Mucosa of stomach (tissue), 1 donor: ENCODE measurements around the gene TMEM135.
"Not testable (repeated sequence)": the region's sequence is repeated elsewhere in the genome, so short reads cannot be mapped to it uniquely, and the experiment has no call there.

Experiments used
- H3K27me3 ChIP-seq: one replicate; pipeline ENCODE4 v1.7.0; 2013; ENCODE audit warnings: mild to moderate bottlenecking, low read length; ENCODE audit not compliant: control insufficient read depth, insufficient read depth
- H3K36me3 ChIP-seq: one replicate; pipeline ENCODE4 v1.7.0; 2013; ENCODE audit warnings: low read length; ENCODE audit not compliant: control insufficient read depth, insufficient read depth
- H3K4me1 ChIP-seq: one replicate; pipeline ENCODE4 v1.7.0; 2013; ENCODE audit warnings: mild to moderate bottlenecking, low read length; ENCODE audit not compliant: control insufficient read depth, insufficient read depth
- H3K4me3 ChIP-seq: one replicate; pipeline ENCODE4 v1.7.0; 2013; ENCODE audit warnings: low read length
- H3K9ac ChIP-seq: one replicate; pipeline ENCODE4 v1.7.0; 2013; ENCODE audit warnings: mild to moderate bottlenecking, low read length, moderate library complexity
- H3K9me3 ChIP-seq: one replicate; pipeline ENCODE4 v1.7.0; 2013; ENCODE audit warnings: mild to moderate bottlenecking, low read length, moderate library complexity; ENCODE audit not compliant: control insufficient read depth
- donor health status: Pancreatic carcinoma.

Gene TMEM135

DNA sequence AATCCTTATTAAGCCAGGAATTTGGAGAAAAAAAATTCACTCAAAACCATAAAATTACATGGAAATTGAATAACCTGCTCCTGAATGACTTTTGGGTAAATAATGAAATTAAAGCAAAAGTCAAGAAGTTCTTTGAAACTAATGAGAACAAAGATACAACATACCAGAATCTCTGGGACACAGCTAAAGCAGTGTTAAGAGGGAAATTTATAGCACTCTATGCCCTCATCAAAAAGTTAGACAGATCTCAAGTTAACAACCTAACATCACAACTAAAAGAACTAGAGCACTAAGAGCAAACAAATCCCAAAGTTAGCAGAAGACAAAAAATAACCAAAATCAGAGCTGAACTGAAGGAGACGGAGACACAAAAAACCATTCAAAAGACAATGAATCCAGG, 11.3 kb upstream of the TMEM135 start:
- H3K27me3 ChIP-seq, H3K36me3 ChIP-seq, H3K9ac ChIP-seq, H3K4me3 ChIP-seq, H3K4me1 ChIP-seq, H3K9me3 ChIP-seq: not testable (repeated sequence)

DNA sequence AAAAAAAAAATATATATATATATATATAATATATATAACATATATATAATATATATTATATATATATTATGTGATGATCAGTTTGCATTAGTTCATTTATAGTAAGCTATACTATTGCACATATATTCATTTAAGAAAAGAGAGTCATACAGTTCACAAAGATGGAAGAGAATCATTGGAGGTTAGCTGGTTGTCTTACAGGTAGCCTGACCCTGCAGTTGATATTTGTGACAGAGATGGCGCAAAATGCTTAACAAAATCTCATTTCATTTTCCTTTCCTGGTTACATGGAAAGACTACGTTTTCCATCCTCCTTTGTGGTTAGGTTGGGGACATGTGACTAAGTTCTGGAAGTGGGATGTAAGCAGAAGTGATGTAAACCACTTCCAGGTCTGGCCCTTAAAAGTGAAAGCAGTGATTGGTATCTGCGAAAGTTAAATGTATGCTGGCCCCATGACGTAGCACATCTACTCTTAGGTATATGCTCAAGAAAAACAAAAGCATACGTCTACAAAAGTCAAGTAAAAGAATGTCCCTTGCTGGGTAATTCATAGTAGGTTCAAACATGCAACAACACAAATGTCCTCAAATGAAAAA, 7.2 kb upstream of the TMEM135 start:
- Histone ChIP-seq H3K9ac (no peak overlapping the region), H3K4me1 (no peaks in the 10 kb centered on the region), H3K4me3 (no peak overlapping the region), H3K9me3 (no peaks in the 10 kb centered on the region), H3K36me3 (no peaks in the 10 kb centered on the region), H3K27me3 (no peaks in the 10 kb centered on the region)

DNA sequence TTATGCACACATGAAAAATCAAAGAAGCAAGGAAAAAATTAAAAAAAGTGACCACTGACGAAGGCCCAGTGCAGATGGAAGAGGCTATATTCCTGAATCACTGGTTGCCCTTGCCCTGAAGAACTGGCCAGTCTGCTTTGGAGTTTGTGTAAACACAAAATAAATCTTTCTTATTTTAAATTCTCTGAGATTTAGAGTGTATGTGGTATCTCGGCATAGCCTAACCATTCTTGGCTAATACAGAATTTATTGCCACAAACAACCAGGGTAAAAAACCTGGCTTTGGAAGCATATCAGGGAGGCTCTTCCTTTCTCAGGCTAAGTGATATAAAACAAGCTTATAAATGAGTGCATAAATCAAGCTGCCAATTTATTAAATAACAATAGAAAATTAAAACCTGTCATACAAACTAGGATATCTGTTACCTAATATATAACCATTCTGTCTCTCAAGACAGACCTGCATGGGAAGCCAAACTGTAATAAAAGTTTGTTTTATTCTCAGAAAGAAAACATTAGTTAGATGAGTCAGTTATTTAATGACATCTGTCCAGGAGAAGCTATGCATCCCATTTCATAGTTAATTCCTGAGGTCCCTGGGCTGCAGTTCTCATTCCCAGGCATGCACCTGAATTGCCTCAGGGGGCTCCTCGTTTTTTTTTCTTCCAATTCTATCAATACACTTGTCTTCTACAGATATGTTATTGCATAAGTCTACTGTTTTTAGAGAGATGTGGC, 6.1 kb upstream of the TMEM135 start:
- no peak overlapping the region for H3K9ac ChIP-seq
- no peaks in the 10 kb centered on the region for H3K9me3 ChIP-seq
- no peak overlapping the region for H3K4me3 ChIP-seq
- H3K36me3 ChIP-seq: no peaks in the 10 kb centered on the region
- no peaks in the 10 kb centered on the region for H3K27me3 ChIP-seq
- no peaks in the 10 kb centered on the region for H3K4me1 ChIP-seq

DNA sequence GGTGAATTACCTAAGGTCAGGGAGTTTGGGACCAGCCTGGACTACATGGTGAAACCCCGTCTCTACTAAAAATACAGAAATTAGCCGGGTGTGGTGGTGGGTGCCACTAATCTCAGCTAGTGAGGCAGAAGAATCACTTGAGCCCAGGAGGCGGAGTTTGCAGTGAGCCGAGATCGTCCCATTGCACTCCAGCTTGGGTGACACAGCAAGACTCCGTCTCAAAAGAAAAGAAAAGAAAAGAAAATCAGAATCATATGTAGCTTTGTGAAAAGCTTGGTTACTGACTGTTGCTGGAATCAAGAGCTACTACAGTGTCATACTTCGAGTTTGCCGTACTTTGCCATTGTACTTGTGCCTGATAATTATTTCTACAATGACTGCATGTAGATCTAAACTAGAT, 4.2 kb upstream of the TMEM135 start:
- no peaks in the 10 kb centered on the region for H3K36me3 ChIP-seq
- no peak overlapping the region for H3K9ac ChIP-seq
- peaks cover 6% of the 10 kb centered on the region for H3K4me1 ChIP-seq
- H3K9me3 ChIP-seq: no peaks in the 10 kb centered on the region
- no peak overlapping the region for H3K4me3 ChIP-seq
- no peaks in the 10 kb centered on the region for H3K27me3 ChIP-seq

DNA sequence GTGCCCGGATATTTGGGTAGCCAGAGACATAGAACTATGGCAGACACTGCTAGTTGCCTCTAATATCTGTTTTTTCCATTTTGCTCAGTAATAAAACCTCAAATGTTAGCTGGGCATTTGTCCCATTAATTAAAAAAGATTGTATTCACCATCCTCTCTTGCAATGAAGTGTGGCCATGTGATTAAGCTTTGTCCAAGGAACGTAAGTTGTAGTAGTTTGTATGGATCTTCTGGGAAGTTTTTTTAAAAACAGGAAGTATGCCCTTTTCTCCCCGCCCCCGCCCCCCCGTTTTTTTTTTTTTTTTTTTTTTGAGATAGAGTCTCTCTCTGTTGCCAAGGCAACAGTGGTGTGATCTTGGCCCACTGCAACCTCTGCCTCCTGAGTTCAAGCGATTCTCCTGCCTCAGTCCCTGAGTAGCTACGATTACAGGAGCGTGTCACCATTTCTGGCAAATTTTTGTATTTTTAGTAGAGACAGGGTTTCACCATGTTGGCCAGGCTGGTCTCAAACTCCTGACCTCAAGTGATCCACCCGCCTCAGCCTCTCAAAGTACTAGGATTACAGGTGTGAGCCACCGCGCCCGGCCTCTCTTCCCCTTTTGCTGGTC, 1.7 kb upstream of the TMEM135 start:
- Histone ChIP-seq H3K9me3 (no peaks in the 10 kb centered on the region), H3K9ac (no peak overlapping the region), H3K4me1 (peaks cover 6% of the 10 kb centered on the region), H3K36me3 (no peaks in the 10 kb centered on the region), H3K27me3 (no peaks in the 10 kb centered on the region), H3K4me3 (no peak overlapping the region)

DNA sequence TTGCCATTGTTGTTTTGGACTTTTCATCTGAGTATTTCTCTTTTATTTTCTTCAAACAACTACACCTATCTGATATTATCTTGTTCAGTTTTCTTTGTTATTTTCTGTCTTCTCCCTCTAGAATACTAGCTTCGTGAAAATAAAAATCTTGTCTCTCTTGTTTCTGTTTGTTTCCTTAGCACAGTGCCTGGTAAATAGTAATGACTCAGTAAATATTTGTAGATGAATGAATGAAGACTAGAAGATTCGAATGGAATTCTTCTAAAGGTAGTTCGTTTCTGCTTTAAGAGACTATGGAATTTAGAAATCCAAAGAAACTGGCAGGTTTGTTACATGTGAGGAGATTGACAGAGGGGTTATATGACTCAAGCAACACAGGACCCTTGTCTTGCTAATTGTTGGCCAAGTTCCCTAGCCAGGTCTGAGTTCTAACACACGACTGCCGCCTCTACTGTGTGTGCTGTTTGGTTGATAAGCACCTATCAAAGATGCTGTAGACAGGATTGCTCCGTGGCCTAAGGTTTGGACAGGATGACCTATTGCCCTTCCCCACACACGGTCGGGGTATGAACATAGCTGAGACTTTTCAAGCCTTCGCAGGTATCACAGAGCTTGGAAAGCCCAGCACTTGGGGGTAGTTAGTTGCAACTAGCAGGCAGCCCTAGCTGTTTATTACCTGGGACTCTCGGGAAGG, 831 bp upstream of the TMEM135 start:
- H3K27me3 ChIP-seq: no peaks in the 10 kb centered on the region
- peak overlapping the region; percentile 78 for H3K4me3 ChIP-seq
- peaks cover 6% of the 10 kb centered on the region for H3K4me1 ChIP-seq

DNA sequence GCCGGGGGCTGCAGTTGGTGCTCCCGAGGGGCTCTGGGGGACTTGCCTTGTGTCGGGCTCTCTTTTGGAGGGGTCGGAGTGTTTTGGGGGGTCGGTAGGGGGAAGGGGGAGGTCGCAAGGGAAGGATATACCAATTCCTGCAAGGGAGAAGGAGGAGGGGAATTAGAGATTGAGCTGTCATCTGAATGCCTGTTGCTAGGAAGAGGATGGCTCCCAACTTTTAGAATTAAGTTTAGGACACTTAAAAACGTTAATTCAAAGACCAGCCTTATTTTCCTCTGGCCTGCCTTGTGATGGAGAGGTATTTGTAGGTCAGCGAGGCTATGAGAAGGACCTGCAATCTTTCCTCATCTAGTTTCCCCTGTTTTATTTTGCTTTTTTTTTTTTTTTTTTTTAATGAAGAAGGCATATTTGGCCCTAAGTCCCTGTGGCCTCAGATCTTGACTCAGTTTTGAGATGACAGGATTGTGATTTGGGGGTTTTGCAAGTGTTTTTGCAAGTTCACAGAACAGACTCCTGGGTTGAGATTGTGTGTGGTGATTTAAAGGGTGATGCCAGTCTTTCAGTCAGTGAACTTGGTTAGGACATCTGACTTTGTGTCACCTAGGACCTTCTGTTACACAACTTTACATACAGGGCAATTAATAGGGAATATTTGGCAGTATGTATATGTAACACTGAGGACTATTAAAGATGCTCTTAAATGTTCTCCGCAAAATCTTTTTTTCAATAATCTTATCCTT, 672 bp downstream of the TMEM135 start:
- Histone ChIP-seq H3K36me3 (no peaks in the 10 kb centered on the region), H3K4me3 (peak overlapping the region; percentile 78), H3K27me3 (no peaks in the 10 kb centered on the region), H3K9ac (peak overlapping the region; percentile 86), H3K9me3 (no peaks in the 10 kb centered on the region), H3K4me1 (peaks cover 6% of the 10 kb centered on the region)

More for the DNA sequence above, 831 bp upstream of the TMEM135 start:
- Histone ChIP-seq H3K9me3 (no peaks in the 10 kb centered on the region), H3K9ac (peak overlapping the region; percentile 86), H3K36me3 (no peaks in the 10 kb centered on the region)

DNA sequence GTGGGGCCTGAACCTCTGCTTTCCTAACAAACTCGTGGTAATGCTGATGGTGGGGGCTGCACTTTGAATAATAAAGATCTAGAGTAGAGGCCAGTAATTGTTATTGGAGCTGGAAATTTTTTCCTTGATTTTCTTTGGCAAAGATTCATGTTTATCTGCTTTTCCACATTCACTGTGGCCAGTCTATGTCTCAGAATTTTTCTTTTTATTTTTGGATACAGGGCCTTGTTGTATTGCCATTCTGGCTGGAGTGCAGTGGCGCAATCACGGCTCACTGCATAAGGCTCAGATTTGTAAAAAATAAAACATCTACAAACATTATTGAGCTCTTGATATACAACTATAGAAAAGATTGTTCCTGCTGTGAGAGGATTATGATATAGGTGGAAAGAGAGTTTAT, 1.6 kb downstream of the TMEM135 start:
- Histone ChIP-seq H3K4me1 (peaks cover 6% of the 10 kb centered on the region), H3K9ac (no peak overlapping the region), H3K36me3 (no peaks in the 10 kb centered on the region), H3K27me3 (no peaks in the 10 kb centered on the region), H3K4me3 (no peak overlapping the region), H3K9me3 (no peaks in the 10 kb centered on the region)

DNA sequence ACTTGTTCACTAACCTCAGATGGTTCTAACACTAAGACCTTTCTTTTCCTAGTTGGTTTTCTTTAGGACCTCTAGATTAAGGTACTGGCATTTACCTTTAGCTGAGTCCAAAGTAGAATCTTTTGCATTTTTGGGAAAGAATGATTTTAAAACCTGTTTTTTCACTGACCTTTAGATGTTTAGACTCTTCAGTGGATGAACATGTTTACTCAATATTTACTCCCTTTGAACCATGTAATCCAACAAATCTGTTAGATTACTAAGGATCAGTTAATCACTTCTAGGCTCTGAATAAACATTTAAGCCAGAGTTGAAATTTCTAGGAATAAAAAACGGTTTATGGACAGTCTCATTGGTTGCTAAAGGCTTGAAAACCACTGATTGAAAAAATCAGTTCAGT, 6.2 kb downstream of the TMEM135 start:
- Histone ChIP-seq H3K9me3 (no peaks in the 10 kb centered on the region), H3K27me3 (no peaks in the 10 kb centered on the region), H3K9ac (no peak overlapping the region), H3K36me3 (no peaks in the 10 kb centered on the region), H3K4me3 (no peak overlapping the region), H3K4me1 (no peaks in the 10 kb centered on the region)

DNA sequence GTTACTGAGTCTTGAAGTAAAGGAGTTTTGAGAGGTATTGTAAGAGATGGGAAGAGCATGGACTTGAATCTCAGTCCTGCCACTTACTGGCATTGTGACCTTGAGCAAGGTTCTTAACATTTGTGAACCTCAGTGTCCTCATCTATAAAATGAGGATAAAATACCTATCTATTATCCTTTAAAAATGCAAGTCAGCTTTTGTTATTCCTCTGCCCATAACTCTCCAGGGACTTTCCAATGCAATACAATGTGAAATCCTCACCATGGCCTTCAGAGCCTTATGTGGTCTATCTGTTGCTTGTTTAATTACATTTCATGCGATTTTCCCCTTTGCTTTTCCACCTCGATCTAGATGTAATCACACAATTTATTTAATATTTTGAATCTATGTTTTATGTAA, 9.1 kb downstream of the TMEM135 start:
- Histone ChIP-seq H3K9ac (no peak overlapping the region), H3K36me3 (no peaks in the 10 kb centered on the region)

DNA sequence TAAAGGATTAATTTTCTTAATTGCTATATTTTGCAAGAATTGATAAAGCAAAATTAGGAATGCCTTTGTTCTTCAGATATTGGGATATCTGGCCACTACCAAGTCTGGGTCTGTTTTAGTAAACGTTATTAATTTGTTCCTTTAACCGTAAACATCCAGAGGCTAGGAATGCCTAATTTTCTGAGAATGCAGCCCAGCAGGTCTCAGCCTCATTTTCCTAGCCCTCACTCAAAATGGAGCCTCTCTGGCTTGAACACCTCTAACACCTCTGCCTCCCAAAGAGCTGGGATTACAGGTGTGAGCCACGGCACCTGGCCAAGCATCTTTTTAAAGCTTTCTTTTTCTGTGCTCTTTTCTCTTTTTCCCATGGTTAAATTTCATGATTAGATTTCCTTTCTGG, 18.4 kb downstream of the TMEM135 start:
- no peak overlapping the region for H3K9ac ChIP-seq
- H3K9me3 ChIP-seq: no peaks in the 10 kb centered on the region
- no peaks in the 10 kb centered on the region for H3K4me1 ChIP-seq
- H3K4me3 ChIP-seq: no peak overlapping the region
- H3K27me3 ChIP-seq: no peaks in the 10 kb centered on the region
- no peaks in the 10 kb centered on the region for H3K36me3 ChIP-seq

More for the DNA sequence above, 9.1 kb downstream of the TMEM135 start:
- Histone ChIP-seq H3K4me1 (no peaks in the 10 kb centered on the region), H3K4me3 (no peak overlapping the region), H3K27me3 (no peaks in the 10 kb centered on the region), H3K9me3 (no peaks in the 10 kb centered on the region)
